ENCODE data around the gene CMSS1. TPM values are rescaled to one million over a fixed set of nuclear protein-coding genes. Genes with fewer than 3 reads are reported as not detected.

The CMSS1 gene
- total RNA-seq, 1 experiment from 2014 or later, result 55.8 TPM

DNA sequence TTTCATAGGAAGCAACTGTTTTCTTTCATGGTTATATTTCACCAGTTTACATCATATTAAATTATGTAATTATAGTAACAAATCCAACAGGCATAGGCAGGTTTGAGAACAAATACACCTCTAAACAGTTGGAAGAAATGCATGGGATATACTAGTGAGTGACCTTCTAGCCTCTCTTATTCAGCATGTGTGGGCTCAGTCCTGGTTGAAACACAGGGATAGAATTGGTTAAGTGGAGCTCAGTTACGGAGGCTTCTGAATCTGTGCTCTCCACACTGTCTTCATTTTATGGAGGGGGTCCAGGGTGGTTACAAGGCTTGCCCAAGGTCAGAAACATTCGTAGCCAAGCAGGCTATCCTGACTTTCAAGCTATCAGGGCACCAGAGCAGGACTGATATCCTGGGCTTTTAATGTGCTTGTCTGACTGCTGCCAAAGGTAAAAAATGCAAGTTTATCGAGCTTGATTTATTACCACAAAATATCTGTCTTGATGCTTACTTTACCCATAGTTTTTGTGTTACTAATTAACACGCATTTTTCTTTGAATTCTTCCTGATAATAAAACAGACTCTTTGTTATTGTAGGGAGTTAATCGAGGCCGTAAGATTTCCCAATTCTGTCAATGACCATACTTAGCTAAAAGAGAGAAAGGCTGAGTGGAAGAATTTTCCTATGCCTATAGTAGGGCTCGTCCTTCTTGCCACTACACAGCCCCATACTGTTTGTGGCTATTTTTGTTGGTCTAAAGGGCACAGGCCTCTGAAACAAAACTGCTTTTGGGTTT, 207.1 kb downstream of the CMSS1 start:
- TF ChIP-seq, protein P1, sequence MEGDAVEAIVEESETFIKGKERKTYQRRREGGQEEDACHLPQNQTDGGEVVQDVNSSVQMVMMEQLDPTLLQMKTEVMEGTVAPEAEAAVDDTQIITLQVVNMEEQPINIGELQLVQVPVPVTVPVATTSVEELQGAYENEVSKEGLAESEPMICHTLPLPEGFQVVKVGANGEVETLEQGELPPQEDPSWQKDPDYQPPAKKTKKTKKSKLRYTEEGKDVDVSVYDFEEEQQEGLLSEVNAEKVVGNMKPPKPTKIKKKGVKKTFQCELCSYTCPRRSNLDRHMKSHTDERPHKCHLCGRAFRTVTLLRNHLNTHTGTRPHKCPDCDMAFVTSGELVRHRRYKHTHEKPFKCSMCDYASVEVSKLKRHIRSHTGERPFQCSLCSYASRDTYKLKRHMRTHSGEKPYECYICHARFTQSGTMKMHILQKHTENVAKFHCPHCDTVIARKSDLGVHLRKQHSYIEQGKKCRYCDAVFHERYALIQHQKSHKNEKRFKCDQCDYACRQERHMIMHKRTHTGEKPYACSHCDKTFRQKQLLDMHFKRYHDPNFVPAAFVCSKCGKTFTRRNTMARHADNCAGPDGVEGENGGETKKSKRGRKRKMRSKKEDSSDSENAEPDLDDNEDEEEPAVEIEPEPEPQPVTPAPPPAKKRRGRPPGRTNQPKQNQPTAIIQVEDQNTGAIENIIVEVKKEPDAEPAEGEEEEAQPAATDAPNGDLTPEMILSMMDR (IDR thresholded peaks at IDR 0.05; ENCODE audit: unreplicated experiment), result no peak
- peaks cover 5% of the 10 kb centered on the region for H3K36me3 Mint-ChIP-seq (ENCODE audit: insufficient read depth, unreplicated experiment)
- peaks cover 19% of the 10 kb centered on the region for H3K4me1 Mint-ChIP-seq (ENCODE audit: low read depth, unreplicated experiment)
- no TSS peak for BruUV-seq (replicated peaks)
- CTCF ChIA-PET, result interaction anchor here (0.5 to 1.7 kb wide), 8 partner anchors 9 to 182 kb away, joined by 3 to 10 read pairs (median 4); no protein-coding TSS in a partner anchor
- no peaks in the 10 kb centered on the region for H3K9me3 Mint-ChIP-seq (ENCODE audit: low read depth, unreplicated experiment)
- peak; percentile 33 for DNase-seq
- H3K4me3 Mint-ChIP-seq (ENCODE audit: low read depth, unreplicated experiment), result peak overlapping the region; percentile 34
- intact Hi-C loops (cut with micrococcal nuclease; ENCODE audit: unreplicated experiment), result no loop called here
- no peaks in the 10 kb centered on the region for H3K27me3 Mint-ChIP-seq (ENCODE audit: unreplicated experiment)
- no peak overlapping the region for H3K27ac Mint-ChIP-seq (ENCODE audit: unreplicated experiment)

DNA sequence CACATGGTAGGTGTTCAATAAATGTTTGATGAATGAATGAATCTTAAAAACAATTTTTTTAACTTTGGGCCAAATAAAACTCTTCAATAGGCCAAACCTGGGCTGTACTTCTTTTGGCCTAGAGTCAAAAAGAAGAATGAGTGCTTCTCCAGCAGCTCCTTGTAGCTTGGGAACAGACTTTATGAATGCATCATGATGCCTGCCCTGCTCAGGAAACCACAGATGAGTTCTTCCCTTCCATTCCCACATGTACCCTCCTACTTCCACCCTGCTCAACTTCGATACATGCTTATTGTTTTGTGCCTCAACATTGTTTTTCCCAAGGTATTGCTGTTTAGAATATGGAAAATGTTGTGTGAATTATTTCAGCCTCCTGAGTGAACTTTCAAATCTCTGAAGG, 209.7 kb downstream of the CMSS1 start:
- Mint-ChIP-seq H3K27ac (ENCODE audit: unreplicated experiment) (no peak overlapping the region), H3K27me3 (ENCODE audit: unreplicated experiment) (no peaks in the 10 kb centered on the region), H3K36me3 (ENCODE audit: insufficient read depth, unreplicated experiment) (peaks cover 5% of the 10 kb centered on the region), H3K9me3 (ENCODE audit: low read depth, unreplicated experiment) (no peaks in the 10 kb centered on the region), H3K4me3 (ENCODE audit: low read depth, unreplicated experiment) (no peak overlapping the region), H3K4me1 (ENCODE audit: low read depth, unreplicated experiment) (peaks cover 19% of the 10 kb centered on the region)
- DNase-seq, result no peak
- BruUV-seq (replicated peaks), result no TSS peak
- CTCF ChIA-PET, result no interaction called here
- intact Hi-C loops (cut with micrococcal nuclease; ENCODE audit: unreplicated experiment), result no loop called here
- TF ChIP-seq, protein P1 (IDR thresholded peaks at IDR 0.05; ENCODE audit: unreplicated experiment), result no peak

DNA sequence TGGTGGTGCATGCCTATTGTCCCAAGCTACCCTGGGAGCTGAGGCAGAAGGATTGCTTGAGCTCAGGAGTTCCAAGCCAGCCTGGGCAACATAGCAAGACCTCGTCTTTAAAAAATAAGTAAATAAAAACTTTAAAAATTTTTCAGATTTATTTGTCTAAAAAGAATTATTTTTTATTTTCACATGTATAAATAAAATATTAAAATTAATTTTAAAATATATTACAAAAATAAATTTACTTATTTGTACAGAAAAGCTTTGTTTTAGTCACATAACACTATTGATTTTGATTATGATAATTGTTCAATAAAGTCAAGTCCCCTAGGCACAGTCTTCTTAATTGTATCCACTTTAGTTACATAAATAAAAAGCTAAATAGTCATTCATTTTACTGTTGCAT, 211.4 kb downstream of the CMSS1 start:
- CTCF ChIA-PET, result no interaction called here
- no peak for DNase-seq
- H3K4me3 Mint-ChIP-seq (ENCODE audit: low read depth, unreplicated experiment), result no peak overlapping the region
- H3K4me1 Mint-ChIP-seq (ENCODE audit: low read depth, unreplicated experiment), result peaks cover 20% of the 10 kb centered on the region
- intact Hi-C loops (cut with micrococcal nuclease; ENCODE audit: unreplicated experiment), result no loop called here
- H3K36me3 Mint-ChIP-seq (ENCODE audit: insufficient read depth, unreplicated experiment), result peaks cover 5% of the 10 kb centered on the region
- no peak overlapping the region for H3K27ac Mint-ChIP-seq (ENCODE audit: unreplicated experiment)
- H3K27me3 Mint-ChIP-seq (ENCODE audit: unreplicated experiment), result no peaks in the 10 kb centered on the region
- no peaks in the 10 kb centered on the region for H3K9me3 Mint-ChIP-seq (ENCODE audit: low read depth, unreplicated experiment)
- BruUV-seq (replicated peaks), result no TSS peak
- TF ChIP-seq, protein P1 (IDR thresholded peaks at IDR 0.05; ENCODE audit: unreplicated experiment), result no peak

DNA sequence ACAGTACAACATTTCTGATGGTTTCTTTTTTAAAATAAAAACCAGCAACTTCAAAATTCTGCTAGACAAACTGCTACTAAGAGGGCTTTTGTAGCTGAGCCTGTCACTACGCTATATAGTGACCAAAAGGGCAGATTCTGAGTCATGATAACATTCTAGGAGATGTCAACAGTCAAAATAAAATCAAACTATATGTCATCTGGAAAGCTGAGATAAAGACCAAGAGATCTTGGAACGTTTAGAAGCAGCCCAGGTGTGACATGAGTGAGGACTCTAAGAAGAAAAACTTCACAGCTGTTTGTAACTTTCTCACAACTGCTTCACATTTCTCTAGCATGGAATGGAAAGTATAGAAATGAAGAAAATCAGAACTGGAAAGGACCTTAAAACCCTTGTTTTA, 212.0 kb downstream of the CMSS1 start:
- Mint-ChIP-seq H3K9me3 (ENCODE audit: low read depth, unreplicated experiment) (no peaks in the 10 kb centered on the region), H3K4me1 (ENCODE audit: low read depth, unreplicated experiment) (peaks cover 20% of the 10 kb centered on the region), H3K27ac (ENCODE audit: unreplicated experiment) (no peak overlapping the region), H3K4me3 (ENCODE audit: low read depth, unreplicated experiment) (no peak overlapping the region), H3K36me3 (ENCODE audit: insufficient read depth, unreplicated experiment) (no peaks in the 10 kb centered on the region), H3K27me3 (ENCODE audit: unreplicated experiment) (no peaks in the 10 kb centered on the region)
- DNase-seq, result no peak
- intact Hi-C loops (cut with micrococcal nuclease; ENCODE audit: unreplicated experiment), result no loop called here
- CTCF ChIA-PET, result no interaction called here
- no TSS peak for BruUV-seq (replicated peaks)
- TF ChIP-seq, protein P1 (IDR thresholded peaks at IDR 0.05; ENCODE audit: unreplicated experiment), result no peak

All from Calu3 (cell line).